ENCODE data around the gene SYNE4.

GRCh38 chr19:36041831-36042230, 33.2 kb upstream of the SYNE4 start:
- TF ChIP-seq CTCF (IDR thresholded peaks at IDR 0.05 in 8 of 11, conservative IDR thresholded peaks at IDR 0.05 in 3 of 11) (no peak), POLR2A (IDR thresholded peaks at IDR 0.05) (no peak), POLR2AphosphoS5 (IDR thresholded peaks at IDR 0.05) (no peak)
